Dedifferentiated amniotic fluid mesenchymal stem cell (primary cell): ENCODE measurements around the gene IGIP.

Experiments
- DNase-seq: peaks from one replicate; pipeline ENCODE4 v3.0.0-alpha.2; 2016; ENCODE audit errors: extremely low spot score

IGIP gene

GRCh38 chr5:140111011-140111858 lies 14.5 kb upstream of the IGIP start:
- no peak for DNase-seq

- no peak for DNase-seq
These were observed 13.7 kb upstream of the IGIP start for GRCh38 chr5:140111859-140112551.

GRCh38 chr5:140112685-140113179 lies 13.0 kb upstream of the IGIP start:
- DNase-seq: no peak

- DNase-seq: no peak
These were observed 12.5 kb upstream of the IGIP start for GRCh38 chr5:140113180-140113698.

- peak; percentile 94 for DNase-seq
These were observed 12.0 kb upstream of the IGIP start, which contains the start of gene PURA for GRCh38 chr5:140113699-140114263. TSS of gene PURA (plus strand) at chr5:140114109. CDS start at chr5:140114182, 73 bp downstream.

- peak; percentile 35 for DNase-seq
These were observed 11.2 kb upstream of the IGIP start for GRCh38 chr5:140114341-140115185.

GRCh38 chr5:140115186-140115500 lies 10.6 kb upstream of the IGIP start:
- DNase-seq: no peak

GRCh38 chr5:140116716-140117115 lies 9.0 kb upstream of the IGIP start:
- DNase-seq: no peak

GRCh38 chr5:140117523-140117922 lies 8.2 kb upstream of the IGIP start:
- DNase-seq: no peak

GRCh38 chr5:140118302-140118936 lies 7.3 kb upstream of the IGIP start:
- DNase-seq: no peak

GRCh38 chr5:140126315-140127012 lies 727 bp downstream of the IGIP start:
- no peak for DNase-seq

- no peak for DNase-seq
These were observed 2.6 kb downstream of the IGIP start for GRCh38 chr5:140128376-140128775.

- no peak for DNase-seq
These were observed 5.4 kb downstream of the IGIP start for GRCh38 chr5:140130949-140131733.

- peak; percentile 65 for DNase-seq
These were observed 6.3 kb downstream of the IGIP start for GRCh38 chr5:140131967-140132409.

GRCh38 chr5:140133514-140134167 lies 7.9 kb downstream of the IGIP start:
- no peak for DNase-seq

GRCh38 chr5:140134277-140134935 lies 8.7 kb downstream of the IGIP start:
- no peak for DNase-seq

GRCh38 chr5:140135127-140135526 lies 9.4 kb downstream of the IGIP start:
- no peak for DNase-seq

GRCh38 chr5:140136624-140137023 lies 10.9 kb downstream of the IGIP start:
- no peak for DNase-seq
